Measurements from ENCODE around the gene LCN1. TPM values are rescaled to one million over a fixed set of nuclear protein-coding genes. Genes with fewer than 3 reads are reported as not detected.
A peak's percentile ranks its signal among the peaks of the same experiment; 100 is the strongest.

The LCN1 gene
- total RNA-seq = not detected

DNA sequence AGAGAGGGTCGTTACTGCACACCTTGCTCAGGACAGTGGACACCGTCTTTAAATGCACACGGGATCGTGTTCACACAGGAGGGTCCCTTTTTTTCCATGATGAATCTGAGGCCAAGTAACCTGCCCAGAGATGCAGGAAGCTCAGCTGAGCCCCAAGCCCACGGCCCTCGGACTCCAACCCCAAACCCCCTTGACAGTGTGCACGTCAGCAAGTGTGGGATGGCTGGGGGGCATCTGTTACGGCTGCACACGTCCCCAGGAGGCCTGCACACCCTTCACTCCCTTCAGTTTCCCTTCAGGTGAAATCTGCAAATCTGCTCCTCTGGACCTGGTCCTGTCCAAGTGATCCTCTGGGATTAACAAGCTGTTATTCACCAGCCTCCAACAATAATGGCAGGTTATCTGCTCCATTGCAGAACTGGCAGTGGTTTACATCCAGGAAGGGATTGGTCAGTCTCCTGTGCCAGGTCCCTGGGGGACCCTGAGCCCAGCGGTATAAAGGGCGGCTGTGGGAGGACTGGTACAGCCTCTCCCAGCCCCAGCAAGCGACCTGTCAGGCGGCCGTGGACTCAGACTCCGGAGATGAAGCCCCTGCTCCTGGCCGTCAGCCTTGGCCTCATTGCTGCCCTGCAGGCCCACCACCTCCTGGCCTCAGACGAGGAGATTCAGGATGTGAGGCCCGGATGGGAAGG, at the start of gene LCN1:
LCN1 (plus strand) TSS at position 525 of the 692 bp plus-strand sequence; CDS start at position 583, 58 bp downstream.
- DNase-seq (ENCODE audit: low spot score) (peak; percentile 28), ATAC-seq (no peak)

GRCh38 chr9:135471791-135472640, 49.2 kb upstream of the LCN1 start:
- ATAC-seq = no peak
- DNase-seq (ENCODE audit: low spot score) = no peak

- ATAC-seq = no peak
- no peak for DNase-seq (ENCODE audit: low spot score)
Observed at GRCh38 chr9:135473972-135474543, 47.2 kb upstream of the LCN1 start.

GRCh38 chr9:135474915-135475314, 46.3 kb upstream of the LCN1 start:
- DNase-seq (ENCODE audit: low spot score) (no peak), ATAC-seq (no peak)

GRCh38 chr9:135476561-135477355, 44.5 kb upstream of the LCN1 start:
- no peak for ATAC-seq
- no peak for DNase-seq (ENCODE audit: low spot score)

GRCh38 chr9:135478191-135478590, 43.0 kb upstream of the LCN1 start:
- no peak for ATAC-seq
- DNase-seq (ENCODE audit: low spot score) = no peak

DNA sequence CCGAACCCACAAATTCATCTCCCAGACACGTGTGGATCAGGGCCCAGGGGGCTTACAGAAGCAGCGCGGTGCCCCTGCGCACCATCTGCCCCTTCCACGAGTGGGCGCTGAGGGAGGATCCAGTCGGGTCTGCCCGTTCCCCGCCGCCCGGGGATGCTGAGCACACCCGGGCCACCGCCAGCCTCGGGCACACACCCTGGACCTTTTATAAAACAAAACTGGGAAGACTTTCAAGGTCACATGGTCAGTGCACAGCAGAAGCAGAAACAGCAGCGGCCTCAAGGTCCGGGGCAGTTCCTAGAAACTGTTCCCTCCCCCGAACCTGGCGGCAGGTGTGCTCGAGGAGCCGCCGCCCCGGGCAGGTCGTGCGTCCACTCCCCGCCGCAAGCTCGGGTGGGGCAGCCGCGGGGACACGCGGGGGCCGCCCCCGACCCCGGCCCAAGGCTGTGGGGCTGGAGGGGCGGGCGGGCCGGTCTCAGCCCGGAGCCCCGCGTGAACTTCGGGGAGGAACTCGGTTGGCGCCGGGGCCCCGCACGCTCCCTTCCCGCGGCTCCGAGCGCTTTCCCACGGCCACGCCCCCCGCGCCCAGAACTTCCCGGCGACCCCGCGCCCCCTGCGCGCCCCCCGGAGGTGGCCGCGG, 42.3 kb upstream of the LCN1 start:
- peak; percentile 78 for ATAC-seq
- DNase-seq (ENCODE audit: low spot score) = peak; percentile 68

DNA sequence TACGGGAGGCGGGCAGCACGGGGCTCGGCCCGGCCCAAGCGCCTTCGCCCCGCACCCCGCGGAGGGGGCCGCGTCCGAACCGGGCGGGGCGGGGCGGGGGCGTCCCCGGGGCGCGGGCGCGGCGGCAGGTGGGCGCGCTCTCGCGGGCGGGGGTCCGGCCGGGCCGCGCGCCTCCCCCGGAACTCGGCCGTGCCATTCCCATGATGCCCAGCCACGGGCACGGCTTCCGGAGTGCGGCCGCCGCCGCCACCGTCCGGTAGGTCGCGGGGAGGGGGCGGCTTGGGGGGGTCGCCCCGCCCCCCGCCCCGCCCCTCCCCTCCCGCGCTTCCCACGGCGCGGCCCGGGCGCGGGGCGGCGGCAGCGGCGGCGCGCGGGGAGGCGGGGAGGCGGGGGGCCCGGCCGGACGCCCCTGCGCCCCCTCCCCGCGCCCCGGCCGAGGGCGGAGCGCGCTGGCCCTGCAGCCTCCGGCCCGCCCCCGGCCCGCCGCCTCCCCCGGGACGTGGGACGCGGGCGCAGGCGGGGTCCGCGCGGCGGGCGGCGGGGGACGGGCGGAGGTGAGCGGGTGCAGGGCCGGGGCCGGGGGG, 41.7 kb upstream of the LCN1 start, which contains the start of gene PPP1R26:
PPP1R26 (plus strand) TSS at position 314 of the 584 bp plus-strand sequence. CDS start 4,729 bp downstream, outside the sequence.
- ATAC-seq (peak; percentile 48), DNase-seq (ENCODE audit: low spot score) (no peak)

- DNase-seq (ENCODE audit: low spot score) (no peak), ATAC-seq (peak; percentile 75)
Observed at GRCh38 chr9:135480071-135480939, 40.9 kb upstream of the LCN1 start.

- DNase-seq (ENCODE audit: low spot score) = no peak
- no peak for ATAC-seq
Observed at GRCh38 chr9:135480940-135481310, 40.3 kb upstream of the LCN1 start.

DNA sequence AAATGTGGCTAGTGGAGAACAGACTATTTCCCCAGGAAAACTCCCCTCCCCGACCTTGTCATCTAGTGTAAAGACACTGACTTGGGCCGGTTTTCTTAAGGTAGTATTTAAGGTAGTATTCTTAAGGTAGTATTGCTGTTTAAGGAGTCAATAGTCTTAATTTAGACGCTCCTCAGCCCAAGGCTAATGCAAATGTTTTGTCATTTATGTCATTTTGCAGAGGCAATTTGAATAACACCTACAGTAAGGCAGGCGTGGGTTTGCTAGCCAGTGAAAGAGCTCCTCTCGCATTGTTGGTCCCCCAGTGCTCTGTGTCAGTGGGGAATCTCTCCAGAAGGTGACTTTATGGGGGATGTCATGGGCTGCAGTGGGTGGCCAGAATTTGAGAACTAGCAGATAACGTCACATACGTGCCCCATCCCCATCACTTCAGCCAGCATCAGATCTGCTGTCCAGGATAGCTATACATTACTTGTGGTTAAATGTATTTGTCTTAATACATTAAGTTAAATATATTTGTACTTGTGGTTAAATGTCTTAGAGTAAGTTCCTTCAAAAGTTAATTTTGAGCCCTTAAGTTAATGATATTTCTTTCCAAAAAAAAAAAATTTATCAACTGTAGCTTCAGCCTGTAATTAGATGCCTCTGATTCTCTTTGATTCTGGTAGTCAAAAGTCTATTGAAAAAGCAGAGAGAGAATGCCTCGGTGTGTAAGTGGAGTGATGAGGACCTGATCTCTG, 39.1 kb upstream of the LCN1 start:
- DNase-seq (ENCODE audit: low spot score) = no peak
- no peak for ATAC-seq

GRCh38 chr9:135484460-135485277, 36.6 kb upstream of the LCN1 start:
- no peak for DNase-seq (ENCODE audit: low spot score)
- no peak for ATAC-seq

GRCh38 chr9:135485385-135485784, 35.9 kb upstream of the LCN1 start:
- DNase-seq (ENCODE audit: low spot score) = no peak
- ATAC-seq = no peak

DNA sequence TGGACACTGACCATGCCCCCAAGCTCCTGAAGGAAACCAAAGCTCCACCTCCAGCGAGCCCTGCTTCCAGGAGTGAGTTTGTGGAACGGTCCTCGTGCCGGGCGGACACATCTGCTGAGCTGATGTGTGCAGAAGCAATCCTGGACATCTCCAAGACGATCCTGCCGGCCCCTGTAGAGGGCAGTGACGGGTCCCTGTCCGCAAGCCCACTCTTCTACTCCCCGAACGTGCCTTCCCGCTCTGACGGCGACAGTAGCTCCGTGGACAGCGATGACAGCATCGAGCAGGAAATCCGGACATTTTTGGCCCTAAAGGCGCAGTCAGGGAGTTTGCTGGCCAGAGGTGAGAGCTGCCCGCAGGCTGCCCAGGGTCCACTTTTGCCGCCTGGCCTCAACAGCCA, 35.4 kb upstream of the LCN1 start:
- no peak for ATAC-seq
- no peak for DNase-seq (ENCODE audit: low spot score)

GRCh38 chr9:135486267-135487065, 34.8 kb upstream of the LCN1 start:
- ATAC-seq (no peak), DNase-seq (ENCODE audit: low spot score) (no peak)

- DNase-seq (ENCODE audit: low spot score) = no peak
- no peak for ATAC-seq
Observed at GRCh38 chr9:135487281-135488012, 33.8 kb upstream of the LCN1 start.

All from left lobe of liver (tissue), 2 donors.